ENCODE data around the gene ARID5B. TPM values are rescaled to one million over a fixed set of nuclear protein-coding genes. Genes with fewer than 3 reads are reported as not detected.
A peak's percentile ranks its signal among the peaks of the same experiment; 100 is the strongest.

The ARID5B gene
- total RNA-seq, 1 experiment from 2014 or later: 0.04 TPM

DNA sequence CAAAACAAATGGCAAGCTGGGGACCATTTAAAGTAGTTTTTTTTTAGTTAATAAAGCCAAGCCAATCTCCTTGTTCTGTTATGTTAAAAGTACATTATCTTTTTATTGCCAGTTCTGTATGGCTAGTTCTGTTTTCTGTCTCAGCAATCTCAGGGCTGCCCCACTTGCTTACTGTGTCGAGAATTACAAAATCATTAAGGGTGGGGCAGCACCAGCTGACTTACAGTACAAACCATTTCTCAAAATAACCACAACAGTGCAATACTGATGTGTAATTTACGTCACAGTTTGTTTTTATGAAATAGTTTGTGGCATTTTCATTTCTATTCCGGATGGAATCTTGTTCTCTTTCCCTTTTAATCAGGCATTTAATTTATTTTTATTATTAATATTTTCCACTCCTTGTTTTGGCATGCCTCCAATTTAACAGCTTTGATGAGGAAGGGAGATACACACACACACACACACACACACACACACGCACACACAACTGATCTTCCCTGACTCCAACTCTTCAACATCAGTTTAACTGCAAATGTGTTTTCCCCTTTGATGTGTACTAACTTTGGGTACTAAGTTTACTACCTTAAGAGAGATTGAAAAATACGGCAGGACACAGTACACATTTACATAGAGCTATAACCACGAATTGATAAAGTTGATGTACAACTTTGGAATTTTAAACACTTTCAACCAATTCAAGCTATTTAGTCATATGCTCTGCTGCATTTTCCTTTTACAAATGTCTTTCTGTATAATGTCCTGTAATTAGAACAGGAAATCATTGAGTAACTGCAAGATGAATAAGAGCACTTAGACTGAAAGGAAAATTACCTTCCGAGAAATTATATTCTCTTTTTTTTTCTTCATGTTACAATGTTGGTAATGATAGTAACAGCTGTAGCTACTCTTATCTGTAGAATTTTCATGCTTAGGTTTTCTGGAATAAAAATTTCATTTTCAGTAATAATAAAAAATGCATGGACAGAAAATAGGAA, 91.5 kb downstream of the ARID5B start:
- Histone ChIP-seq H3K23me2 (ENCODE audit: insufficient read length, low read depth, low read length, poor library complexity, severe bottlenecking) (no peaks in the 10 kb centered on the region), H3K9me3 (ENCODE audit: control insufficient read depth, low read depth, low read length) (no peaks in the 10 kb centered on the region), H2BK12ac (ENCODE audit: insufficient read length, low read depth, low read length) (no peak overlapping the region), H3K79me1 (ENCODE audit: insufficient read depth, low read depth, low read length, poor library complexity, severe bottlenecking) (no peaks in the 10 kb centered on the region), H3K9ac (ENCODE audit: extremely low read depth, insufficient read length, low read length) (no peak overlapping the region), H2BK15ac (ENCODE audit: low read depth, low read length) (no peak overlapping the region), H3K14ac (ENCODE audit: insufficient read depth, low read length) (no peak overlapping the region), H2BK5ac (ENCODE audit: insufficient read length, low read length) (no peak overlapping the region), H4K20me1 (ENCODE audit: control insufficient read depth, insufficient read depth, insufficient read length) (no peaks in the 10 kb centered on the region), H3K27me3 (ENCODE audit: insufficient read depth, low read length) (no peaks in the 10 kb centered on the region), H3K4ac (ENCODE audit: low read depth, low read length) (no peak overlapping the region), H3K23ac (ENCODE audit: insufficient read length, low read depth, low read length) (no peak overlapping the region), H4K5ac (ENCODE audit: insufficient read length, low read depth, low read length) (no peak overlapping the region), H3K18ac (ENCODE audit: insufficient read length, low read depth, low read length) (no peak overlapping the region), H2AFZ (ENCODE audit: low read length) (no peak overlapping the region), H3K27ac (ENCODE audit: insufficient read length, low read depth, low read length) (no peak overlapping the region), H2BK120ac (ENCODE audit: low read depth, low read length, poor library complexity, severe bottlenecking) (no peak overlapping the region), H4K91ac (ENCODE audit: insufficient read length, low read depth, low read length) (no peak overlapping the region), H3K79me2 (ENCODE audit: insufficient read depth, low read length) (no peaks in the 10 kb centered on the region), H3K4me1 (ENCODE audit: insufficient read depth, low read length) (no peaks in the 10 kb centered on the region; the same call in 1 of the 2 replicates), H3K56ac (ENCODE audit: insufficient read length, low read depth, low read length) (no peak overlapping the region), H3T11ph (ENCODE audit: low read length) (no peak overlapping the region), H2BK20ac (ENCODE audit: low read depth, low read length, poor library complexity, severe bottlenecking) (no peak overlapping the region), H3K4me2 (ENCODE audit: insufficient read depth, insufficient read length, low read length) (no peak overlapping the region), H2AK5ac (ENCODE audit: insufficient read length, low read length) (no peak overlapping the region), H4K8ac (replicated peaks; ENCODE audit: insufficient read length, low read depth, low read length) (no peak overlapping the region)
- TF ChIP-seq, protein P1, sequence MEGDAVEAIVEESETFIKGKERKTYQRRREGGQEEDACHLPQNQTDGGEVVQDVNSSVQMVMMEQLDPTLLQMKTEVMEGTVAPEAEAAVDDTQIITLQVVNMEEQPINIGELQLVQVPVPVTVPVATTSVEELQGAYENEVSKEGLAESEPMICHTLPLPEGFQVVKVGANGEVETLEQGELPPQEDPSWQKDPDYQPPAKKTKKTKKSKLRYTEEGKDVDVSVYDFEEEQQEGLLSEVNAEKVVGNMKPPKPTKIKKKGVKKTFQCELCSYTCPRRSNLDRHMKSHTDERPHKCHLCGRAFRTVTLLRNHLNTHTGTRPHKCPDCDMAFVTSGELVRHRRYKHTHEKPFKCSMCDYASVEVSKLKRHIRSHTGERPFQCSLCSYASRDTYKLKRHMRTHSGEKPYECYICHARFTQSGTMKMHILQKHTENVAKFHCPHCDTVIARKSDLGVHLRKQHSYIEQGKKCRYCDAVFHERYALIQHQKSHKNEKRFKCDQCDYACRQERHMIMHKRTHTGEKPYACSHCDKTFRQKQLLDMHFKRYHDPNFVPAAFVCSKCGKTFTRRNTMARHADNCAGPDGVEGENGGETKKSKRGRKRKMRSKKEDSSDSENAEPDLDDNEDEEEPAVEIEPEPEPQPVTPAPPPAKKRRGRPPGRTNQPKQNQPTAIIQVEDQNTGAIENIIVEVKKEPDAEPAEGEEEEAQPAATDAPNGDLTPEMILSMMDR (conservative IDR thresholded peaks at IDR 0.05): no peak
- Mint-ChIP-seq H3K27ac (peak overlapping the region in 1 of 3 experiments; percentile 41; a peak in 1 of 7 replicates), H3K36me3 (ENCODE audit: insufficient read depth in 1 of 3, low read depth in 3 of 3) (peaks cover 0 to 5% (median 0%) of the 10 kb centered on the region in 3 experiments; a peak in 2 of 7 replicates), H3K27me3 (ENCODE audit: low read depth) (no peaks in the 10 kb centered on the region), H3K4me3 (no peak overlapping the region), H3K4me1 (peaks cover 27 to 32% of the 10 kb centered on the region in 2 experiments), H3K9me3 (peaks cover 0 to 4% of the 10 kb centered on the region in 2 experiments; a peak in 3 of 5 replicates)
- no CpG with 5 or more reads among the region's 7 CpGs for WGBS (ENCODE audit: extremely low coverage, insufficient read length, low lambda C conversion rate)
- no peak for DNase-seq
